ENCODE results near the gene SHISA5. TPM values are rescaled to one million over a fixed set of nuclear protein-coding genes. Genes with fewer than 3 reads are reported as not detected.
A peak's percentile ranks its signal among the peaks of the same experiment; 100 is the strongest.

The SHISA5 gene
- total and polyA plus RNA-seq, 2 donors (not counting 1 experiment from before 2014, with no cell fraction given): 147 to 183 TPM

GRCh38 chr3:48500656-48501055, 3.3 kb downstream of the SHISA5 start:
- Histone ChIP-seq H3K27ac (ENCODE audit: low read length in 2 of 2) (no peak overlapping the region), H3K27me3 (replicated peaks in 1 of 4; ENCODE audit: control extremely low read depth in 1 of 4, control insufficient read depth in 3 of 4, insufficient read depth in 4 of 4, low read length in 3 of 4) (no peaks in the 10 kb centered on the region), H3K9me3 (ENCODE audit: control extremely low read depth in 1 of 3, control insufficient read depth in 2 of 3, insufficient read depth in 1 of 3, low read length in 2 of 3) (peaks cover 0 to 5% (median 0%) of the 10 kb centered on the region in 3 donors), H2AFZ (ENCODE audit: insufficient read depth, low read depth, low read length, poor library complexity, severe bottlenecking) (no peak overlapping the region), H3K4me1 (ENCODE audit: control insufficient read depth in 2 of 2, insufficient read depth in 2 of 2, low read length in 2 of 2) (peaks cover 14 to 19% of the 10 kb centered on the region in 2 donors), H3K36me3 (replicated peaks in 1 of 2; ENCODE audit: control extremely low read depth in 1 of 2, control insufficient read depth in 1 of 2, extremely low read depth in 1 of 2, insufficient read depth in 2 of 2, low read length in 1 of 2) (no peaks in the 10 kb centered on the region), H3K79me2 (ENCODE audit: control insufficient read depth, insufficient read depth, low read length) (no peaks in the 10 kb centered on the region), H4K20me1 (ENCODE audit: control insufficient read depth, insufficient read depth, low read length, poor library complexity, severe bottlenecking) (no peaks in the 10 kb centered on the region), H3K4me3 (ENCODE audit: control extremely low read depth in 1 of 5, extremely low read depth in 1 of 5, insufficient read depth in 1 of 5, low read depth in 2 of 5, low read length in 4 of 5) (no peak overlapping the region), H3K9ac (ENCODE audit: low read length) (no peak overlapping the region), H3K4me2 (replicated peaks; ENCODE audit: low read depth, low read length, poor library complexity, severe bottlenecking) (no peak overlapping the region)
- TF ChIP-seq, protein P1, sequence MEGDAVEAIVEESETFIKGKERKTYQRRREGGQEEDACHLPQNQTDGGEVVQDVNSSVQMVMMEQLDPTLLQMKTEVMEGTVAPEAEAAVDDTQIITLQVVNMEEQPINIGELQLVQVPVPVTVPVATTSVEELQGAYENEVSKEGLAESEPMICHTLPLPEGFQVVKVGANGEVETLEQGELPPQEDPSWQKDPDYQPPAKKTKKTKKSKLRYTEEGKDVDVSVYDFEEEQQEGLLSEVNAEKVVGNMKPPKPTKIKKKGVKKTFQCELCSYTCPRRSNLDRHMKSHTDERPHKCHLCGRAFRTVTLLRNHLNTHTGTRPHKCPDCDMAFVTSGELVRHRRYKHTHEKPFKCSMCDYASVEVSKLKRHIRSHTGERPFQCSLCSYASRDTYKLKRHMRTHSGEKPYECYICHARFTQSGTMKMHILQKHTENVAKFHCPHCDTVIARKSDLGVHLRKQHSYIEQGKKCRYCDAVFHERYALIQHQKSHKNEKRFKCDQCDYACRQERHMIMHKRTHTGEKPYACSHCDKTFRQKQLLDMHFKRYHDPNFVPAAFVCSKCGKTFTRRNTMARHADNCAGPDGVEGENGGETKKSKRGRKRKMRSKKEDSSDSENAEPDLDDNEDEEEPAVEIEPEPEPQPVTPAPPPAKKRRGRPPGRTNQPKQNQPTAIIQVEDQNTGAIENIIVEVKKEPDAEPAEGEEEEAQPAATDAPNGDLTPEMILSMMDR (IDR thresholded peaks at IDR 0.05): no peak
- TF ChIP-seq EZH2 (IDR thresholded peaks at IDR 0.05; ENCODE audit: borderline replicate concordance, insufficient read depth, low read depth, low read length, poor library complexity, severe bottlenecking): no peak
- H3K4me1 Mint-ChIP-seq: peaks cover 17% of the 10 kb centered on the region
- ChIA-PET CTCF (no interaction called here), POLR2A (no interaction called here)
- intact Hi-C loops (cut with micrococcal nuclease): no loop called here
- no peaks in the 10 kb centered on the region for H3K27me3 Mint-ChIP-seq
- H3K27ac Mint-ChIP-seq: peak overlapping the region; percentile 20
- DNase-seq (no peak), ATAC-seq (ENCODE audit: low read depth) (no peak)
- no peak overlapping the region for H3K4me3 Mint-ChIP-seq
- peaks cover 2% of the 10 kb centered on the region for H3K9me3 Mint-ChIP-seq (ENCODE audit: insufficient read depth)
- WGBS (ENCODE audit: insufficient coverage): 94% methylated on average over 5 of the region's 5 CpGs

- WGBS (ENCODE audit: insufficient coverage): 100% methylated on average over 2 of the region's 3 CpGs
- H3K27ac ChIP-seq (ENCODE audit: low read length in 2 of 2): no peak overlapping the region
- no peaks in the 10 kb centered on the region for H3K27me3 Mint-ChIP-seq
These were observed 10.8 kb downstream of the SHISA5 start for GRCh38 chr3:48493203-48493501.

More at GRCh38 chr3:48493203-48493501, 10.8 kb downstream of the SHISA5 start:
- H3K4me1 Mint-ChIP-seq: peaks cover 15% of the 10 kb centered on the region
- ATAC-seq (ENCODE audit: low read depth) (no peak), DNase-seq (no peak)
- H3K4me1 ChIP-seq (ENCODE audit: control insufficient read depth in 2 of 2, insufficient read depth in 2 of 2, low read length in 2 of 2): peaks cover 0 to 12% of the 10 kb centered on the region in 2 donors
- no peak overlapping the region for H3K9ac ChIP-seq (ENCODE audit: low read length)
- no peaks in the 10 kb centered on the region for H3K79me2 ChIP-seq (ENCODE audit: control insufficient read depth, insufficient read depth, low read length)
- H3K27ac Mint-ChIP-seq: peak overlapping the region; percentile 10
- H3K9me3 ChIP-seq (ENCODE audit: control extremely low read depth in 1 of 3, control insufficient read depth in 2 of 3, insufficient read depth in 1 of 3, low read length in 2 of 3): no peaks in the 10 kb centered on the region
- ChIA-PET CTCF (interaction anchor here (1.5 to 3.0 kb wide), 3 partner anchors 11 to 92 kb away, joined by 3 to 8 read pairs (median 5); partner anchors contain the start of gene SHISA5), POLR2A (no interaction called here)
- no peak overlapping the region for H3K4me2 ChIP-seq (replicated peaks; ENCODE audit: low read depth, low read length, poor library complexity, severe bottlenecking)
- H3K9me3 Mint-ChIP-seq (ENCODE audit: insufficient read depth): peaks cover 1% of the 10 kb centered on the region
- no peak overlapping the region for H3K4me3 ChIP-seq (ENCODE audit: control extremely low read depth in 1 of 5, extremely low read depth in 1 of 5, insufficient read depth in 1 of 5, low read depth in 2 of 5, low read length in 4 of 5)
- no peak for TF ChIP-seq EZH2 (IDR thresholded peaks at IDR 0.05; ENCODE audit: borderline replicate concordance, insufficient read depth, low read depth, low read length, poor library complexity, severe bottlenecking)
- TF ChIP-seq, protein P1 (IDR thresholded peaks at IDR 0.05): no peak
- H3K27me3 ChIP-seq (replicated peaks in 1 of 4; ENCODE audit: control extremely low read depth in 1 of 4, control insufficient read depth in 3 of 4, insufficient read depth in 4 of 4, low read length in 3 of 4): no peaks in the 10 kb centered on the region
- intact Hi-C loops (cut with micrococcal nuclease): no loop called here
- no peaks in the 10 kb centered on the region for H4K20me1 ChIP-seq (ENCODE audit: control insufficient read depth, insufficient read depth, low read length, poor library complexity, severe bottlenecking)
- H3K36me3 ChIP-seq (replicated peaks in 1 of 2; ENCODE audit: control extremely low read depth in 1 of 2, control insufficient read depth in 1 of 2, extremely low read depth in 1 of 2, insufficient read depth in 2 of 2, low read length in 1 of 2): no peaks in the 10 kb centered on the region
- no peak overlapping the region for H3K4me3 Mint-ChIP-seq
- H2AFZ ChIP-seq (ENCODE audit: insufficient read depth, low read depth, low read length, poor library complexity, severe bottlenecking): no peak overlapping the region

Measured in B cell (primary cell).